Caco-2 (cell line): ENCODE data around the gene FAM20B. TPM values are rescaled to one million over a fixed set of nuclear protein-coding genes. Genes with fewer than 3 reads are reported as not detected.
"Not testable (repeated sequence)": the region's sequence is repeated elsewhere in the genome, so short reads cannot be mapped to it uniquely, and the experiment has no call there.

Experiments used
- BruUV-seq: library from RNA; stranded (reverse); fragments of 400-500 nt; replicated peaks from 2 replicates; lab custom pipeline; 2021; lab: Mats Ljungman, UMichigan
- CTCF ChIA-PET: fragments of 300-600 bp; sonication (Branson Sonifier 250); formaldehyde crosslinking; loops from one replicate; lab custom pipeline; 2022; ENCODE audit warnings: antibody characterized with exemption; lab: Charles Lee
- POLR2A ChIA-PET: fragments of 300-600 bp; sonication (Branson Sonifier 250); formaldehyde crosslinking; loops from one replicate; lab custom pipeline; 2022; ENCODE audit warnings: antibody characterized with exemption; lab: Charles Lee
- DNase-seq, 2 experiments: peaks; one replicate each; pipeline versions ENCODE4 v3.0.0 to v3.0.0-alpha.2; 2020 to 2022
- H3K27me3 ChIP-seq: replicated peaks from 2 replicates; pipeline ENCODE4 v1.6.0; 2011; ENCODE audit warnings: low read length; ENCODE audit not compliant: control insufficient read depth, insufficient read depth
- H3K36me3 ChIP-seq: 2 replicates; pipeline ENCODE4 v1.5.1; 2011; ENCODE audit warnings: low read length; ENCODE audit not compliant: control insufficient read depth, insufficient read depth
- H3K4me1 ChIP-seq: fragments of 250-450 bp; sonication (Bioruptor Pico); 2 replicates; pipeline ENCODE4 v1.5.1; 2020; ENCODE audit warnings: mild to moderate bottlenecking
- H3K4me3 ChIP-seq: 2 replicates; pipeline ENCODE4 v1.5.1; 2011; ENCODE audit warnings: low read depth, mild to moderate bottlenecking, control low read depth, low read length
- H3K9me3 ChIP-seq: fragments of 250-450 bp; sonication (Bioruptor Pico); 2 replicates; pipeline ENCODE4 v1.5.1; 2020; ENCODE audit warnings: mild to moderate bottlenecking, moderate library complexity
- H3K27ac Mint-ChIP-seq: one replicate; pipeline ENCODE4 v1.8.0; 2022; ENCODE audit warnings: mixed read lengths; ENCODE audit not compliant: unreplicated experiment
- H3K27me3 Mint-ChIP-seq: one replicate; pipeline ENCODE4 v1.8.0; 2022; ENCODE audit warnings: mixed read lengths; ENCODE audit not compliant: insufficient read depth, unreplicated experiment
- H3K36me3 Mint-ChIP-seq: one replicate; pipeline ENCODE4 v1.8.0; 2022; ENCODE audit warnings: mild to moderate bottlenecking, mixed read lengths; ENCODE audit not compliant: insufficient read depth, unreplicated experiment
- H3K4me1 Mint-ChIP-seq: one replicate; pipeline ENCODE4 v1.8.0; 2022; ENCODE audit warnings: low read depth, mixed read lengths; ENCODE audit not compliant: unreplicated experiment
- H3K4me3 Mint-ChIP-seq: one replicate; pipeline ENCODE4 v1.8.0; 2022; ENCODE audit warnings: mild to moderate bottlenecking, moderate library complexity, mixed read lengths; ENCODE audit not compliant: unreplicated experiment
- H3K9me3 Mint-ChIP-seq: one replicate; pipeline ENCODE4 v1.8.0; 2022; ENCODE audit warnings: mixed read lengths; ENCODE audit not compliant: unreplicated experiment
- CTCF ChIP-seq, 2 experiments: fragments of 200-600 bp in 1 of 2; IDR thresholded peaks; 1 replicate in 1 of 2; 2 replicates in 1 of 2; pipeline versions ENCODE4 v1.5.1 to v1.8.0; 2011 to 2022; ENCODE audit warnings: antibody characterized with exemption in 1 of 2, control low read depth in 1 of 2, inconsistent platforms in 1 of 2, low read depth in 1 of 2, low read length in 1 of 2, mild to moderate bottlenecking in 1 of 2, moderate library complexity in 1 of 2; ENCODE audit not compliant: insufficient read depth in 1 of 2, severe bottlenecking in 1 of 2, unreplicated experiment in 1 of 2
- intact Hi-C: fragments of 100-400 bp; cut with micrococcal nuclease; formaldehyde crosslinking; loops from one replicate; pipeline ENCODE4 v1.10.0; 2022; ENCODE audit not compliant: unreplicated experiment
- total RNA-seq: library from RNA; stranded (reverse); gene quantifications from 2 replicates; pipeline ENCODE4 v1.2.3, GENCODE V29; 2022

FAM20B gene
- total RNA-seq, 1 experiment from 2014 or later, result 24.5 TPM

GRCh38 chr1:178999061-178999460 lies 26.6 kb upstream of the FAM20B start:
- intact Hi-C loops, result no loop called here
- no peaks in the 10 kb centered on the region for H3K9me3 Mint-ChIP-seq
- no peak overlapping the region for H3K4me3 Mint-ChIP-seq
- CTCF ChIA-PET, result no interaction called here
- Histone ChIP-seq H3K27me3 (no peaks in the 10 kb centered on the region), H3K36me3 (no peaks in the 10 kb centered on the region), H3K9me3 (0 out of 2 replicates have a peak, but pooled peaks cover 5% of the 10 kb centered on the region), H3K4me3 (no peak overlapping the region), H3K4me1 (peaks cover 9% of the 10 kb centered on the region)
- POLR2A ChIA-PET, result no interaction called here
- no peaks in the 10 kb centered on the region for H3K27me3 Mint-ChIP-seq
- BruUV-seq, result no TSS peak
- H3K27ac Mint-ChIP-seq, result no peak overlapping the region
- DNase-seq, result no peak
- peaks cover 5% of the 10 kb centered on the region for H3K36me3 Mint-ChIP-seq
- no peak for TF ChIP-seq CTCF (IDR thresholded peaks at IDR 0.05; ENCODE audit: insufficient read depth in 1 of 2, low read depth in 1 of 2, low read length in 1 of 2, severe bottlenecking in 1 of 2, unreplicated experiment in 1 of 2)
- peaks cover 7% of the 10 kb centered on the region for H3K4me1 Mint-ChIP-seq

- H3K27me3 Mint-ChIP-seq, result no peaks in the 10 kb centered on the region
- no peak for TF ChIP-seq CTCF (IDR thresholded peaks at IDR 0.05; ENCODE audit: insufficient read depth in 1 of 2, low read depth in 1 of 2, low read length in 1 of 2, severe bottlenecking in 1 of 2, unreplicated experiment in 1 of 2)
- H3K4me3 Mint-ChIP-seq, result no peak overlapping the region
- Histone ChIP-seq H3K27me3 (no peaks in the 10 kb centered on the region), H3K36me3 (no peaks in the 10 kb centered on the region), H3K4me1 (peaks cover 9% of the 10 kb centered on the region), H3K9me3 (no peaks in the 10 kb centered on the region), H3K4me3 (no peak overlapping the region)
- no peak for DNase-seq
- CTCF ChIA-PET, result no interaction called here
- H3K9me3 Mint-ChIP-seq, result no peaks in the 10 kb centered on the region
- peaks cover 5% of the 10 kb centered on the region for H3K36me3 Mint-ChIP-seq
- peaks cover 7% of the 10 kb centered on the region for H3K4me1 Mint-ChIP-seq
- H3K27ac Mint-ChIP-seq, result no peak overlapping the region
- BruUV-seq, result no TSS peak
- POLR2A ChIA-PET, result no interaction called here
- intact Hi-C loops, result loop anchor here (5.0 kb wide), 2 partner anchors 214 to 694 kb away; no protein-coding TSS in a partner anchor
Observed at GRCh38 chr1:179001451-179001850, 24.2 kb upstream of the FAM20B start.

- H3K27ac Mint-ChIP-seq, POLR2A ChIA-PET, DNase-seq, H3K9me3 ChIP-seq, H3K4me1 ChIP-seq, H3K4me3 ChIP-seq, H3K4me3 Mint-ChIP-seq, BruUV-seq, H3K36me3 Mint-ChIP-seq, H3K27me3 Mint-ChIP-seq, H3K9me3 Mint-ChIP-seq, H3K36me3 ChIP-seq, H3K27me3 ChIP-seq, H3K4me1 Mint-ChIP-seq: not testable (repeated sequence)
- intact Hi-C loops, result loop anchor here (1.0 to 5.0 kb wide), 5 partner anchors 215 to 695 kb away; no protein-coding TSS in a partner anchor
- CTCF ChIA-PET, result interaction anchor here (0.6 to 2.1 kb wide), 10 partner anchors 138 to 691 kb away, joined by 3 to 45 read pairs (median 9); no protein-coding TSS in a partner anchor
Observed at GRCh38 chr1:179002064-179002463, 23.6 kb upstream of the FAM20B start.
